ENCODE results near the gene MEIOSIN.

GRCh38 chr19:45705115-45705514 is 28.1 kb upstream of the MEIOSIN start:
- no peak for TF ChIP-seq POLR2A (IDR thresholded peaks at IDR 0.05)
- TF ChIP-seq, protein P1, sequence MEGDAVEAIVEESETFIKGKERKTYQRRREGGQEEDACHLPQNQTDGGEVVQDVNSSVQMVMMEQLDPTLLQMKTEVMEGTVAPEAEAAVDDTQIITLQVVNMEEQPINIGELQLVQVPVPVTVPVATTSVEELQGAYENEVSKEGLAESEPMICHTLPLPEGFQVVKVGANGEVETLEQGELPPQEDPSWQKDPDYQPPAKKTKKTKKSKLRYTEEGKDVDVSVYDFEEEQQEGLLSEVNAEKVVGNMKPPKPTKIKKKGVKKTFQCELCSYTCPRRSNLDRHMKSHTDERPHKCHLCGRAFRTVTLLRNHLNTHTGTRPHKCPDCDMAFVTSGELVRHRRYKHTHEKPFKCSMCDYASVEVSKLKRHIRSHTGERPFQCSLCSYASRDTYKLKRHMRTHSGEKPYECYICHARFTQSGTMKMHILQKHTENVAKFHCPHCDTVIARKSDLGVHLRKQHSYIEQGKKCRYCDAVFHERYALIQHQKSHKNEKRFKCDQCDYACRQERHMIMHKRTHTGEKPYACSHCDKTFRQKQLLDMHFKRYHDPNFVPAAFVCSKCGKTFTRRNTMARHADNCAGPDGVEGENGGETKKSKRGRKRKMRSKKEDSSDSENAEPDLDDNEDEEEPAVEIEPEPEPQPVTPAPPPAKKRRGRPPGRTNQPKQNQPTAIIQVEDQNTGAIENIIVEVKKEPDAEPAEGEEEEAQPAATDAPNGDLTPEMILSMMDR (IDR thresholded peaks at IDR 0.05): no peak

Measured in tibial nerve (tissue), 3 donors.